Posterior vena cava (tissue), 2 donors: Measurements from ENCODE around the gene ATP6AP2. TPM values are rescaled to one million over a fixed set of nuclear protein-coding genes. Genes with fewer than 3 reads are reported as not detected.

Experiments
- DNase-seq: peaks from one replicate; pipeline ENCODE4 v3.0.0-alpha.2; 2020; ENCODE audit warnings: low spot score
- intact Hi-C, 2 donors: fragments of 100-400 bp; cut with DNase I; formaldehyde crosslinking; loops; one replicate each; pipeline versions ENCODE4 v1.14.1 to v1.14.2; 2022 to 2023
- total RNA-seq, 2 donors: library from RNA; stranded (reverse); fragmentation: NEBNext Ultra II Directional; extraction: Animal tissue kit (Norgen Biotek cat#: 25700); gene quantifications; one replicate each; pipeline ENCODE4 v1.2.1, GENCODE V29; 2021
- donor health status: DM: yes; HTN: yes; CAD: no.
- donor health status: DM: yes; HTN: yes; CAD: no.

The ATP6AP2 gene
- total RNA-seq, 2 donors from 2014 or later = 107 to 127 TPM

DNA sequence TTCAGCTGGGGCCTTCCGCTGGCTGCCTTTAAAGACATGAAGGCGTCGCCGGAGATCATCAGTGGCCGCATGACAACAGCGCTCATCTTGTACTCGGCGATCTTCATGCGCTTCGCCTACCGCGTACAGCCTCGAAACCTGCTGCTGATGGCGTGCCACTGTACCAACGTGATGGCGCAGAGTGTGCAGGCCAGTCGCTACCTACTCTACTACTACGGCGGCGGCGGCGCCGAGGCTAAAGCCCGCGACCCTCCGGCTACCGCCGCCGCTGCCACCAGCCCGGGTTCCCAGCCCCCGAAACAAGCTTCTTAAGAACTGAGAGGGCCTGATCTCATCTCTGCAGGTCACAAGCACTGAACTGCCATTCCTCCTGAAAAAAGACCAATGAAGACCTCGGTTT lies 42.9 kb downstream of the ATP6AP2 start:
- intact Hi-C loops = no loop called here
- DNase-seq = no peak

- intact Hi-C loops = no loop called here
- DNase-seq = no peak
These were observed 44.5 kb downstream of the ATP6AP2 start for GRCh38 chrX:40625294-40625693.

DNA sequence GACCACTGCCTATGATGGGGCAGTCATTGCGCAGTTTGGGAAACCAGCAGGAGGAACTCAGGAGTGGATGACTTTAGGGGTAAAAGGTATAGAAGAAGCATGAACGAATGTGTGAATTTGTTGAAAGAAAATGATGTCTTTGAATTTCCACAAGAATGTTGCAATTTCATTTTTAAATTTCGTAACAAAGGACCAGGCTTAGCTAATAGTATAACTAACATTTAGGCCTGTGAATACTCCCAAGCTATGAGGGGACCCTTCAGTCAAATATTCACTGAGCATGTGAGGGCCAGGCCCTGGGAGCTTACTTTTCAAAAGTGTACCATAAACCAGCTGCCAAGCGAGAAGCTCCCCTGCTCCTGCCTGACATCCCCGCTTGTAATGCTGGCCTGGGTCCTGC lies 47.7 kb downstream of the ATP6AP2 start:
- intact Hi-C loops = no loop called here
- no peak for DNase-seq

DNA sequence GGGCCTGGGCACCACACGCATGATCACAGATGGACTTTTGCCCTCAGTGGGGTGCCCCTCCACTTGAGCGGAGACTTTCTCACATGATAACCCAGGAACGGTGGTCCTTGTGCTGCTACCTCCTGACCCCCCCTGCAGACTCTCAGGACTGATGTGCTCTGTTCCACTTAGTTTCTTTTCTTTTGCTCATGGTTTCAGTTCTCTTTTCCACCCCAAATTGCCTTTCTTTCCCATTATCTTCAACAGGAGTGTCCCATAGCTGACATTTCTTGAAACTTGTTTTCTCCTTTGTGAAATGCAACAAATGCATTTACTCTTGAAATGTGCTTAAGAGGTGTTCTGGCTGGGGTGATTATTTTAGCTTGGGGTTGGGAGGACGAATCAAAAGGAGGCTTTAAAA lies 51.4 kb downstream of the ATP6AP2 start:
- no peak for DNase-seq
- intact Hi-C loops = no loop called here

DNA sequence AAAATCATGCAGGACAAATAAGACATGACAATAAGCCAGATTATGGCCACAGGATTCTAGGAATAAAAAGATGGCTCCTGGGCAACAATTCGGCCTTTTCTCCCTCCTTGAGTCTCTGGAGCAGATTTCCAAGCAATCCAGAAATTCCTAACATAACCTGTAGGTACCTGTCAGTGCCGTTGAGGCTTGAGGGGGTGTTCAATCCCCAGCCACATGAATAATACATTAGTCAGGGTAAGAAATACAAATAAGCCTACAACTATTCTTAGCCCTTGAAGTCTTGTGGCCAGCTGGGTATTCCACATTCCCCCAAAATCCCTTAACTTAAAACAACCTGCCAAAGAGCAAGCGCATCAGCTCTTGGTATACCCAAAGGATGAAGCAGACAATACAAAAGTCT lies 56.9 kb downstream of the ATP6AP2 start:
- intact Hi-C loops = loop anchor here in 1 of 2 donors (5.0 kb wide), 1 partner anchor 910 kb away; no protein-coding TSS in a partner anchor
- DNase-seq = no peak

GRCh38 chrX:40644176-40644575 lies 63.4 kb downstream of the ATP6AP2 start:
- intact Hi-C loops = no loop called here
- DNase-seq = no peak

- intact Hi-C loops = no loop called here
- no peak for DNase-seq
These were observed 64.1 kb downstream of the ATP6AP2 start for GRCh38 chrX:40644821-40645358.

DNA sequence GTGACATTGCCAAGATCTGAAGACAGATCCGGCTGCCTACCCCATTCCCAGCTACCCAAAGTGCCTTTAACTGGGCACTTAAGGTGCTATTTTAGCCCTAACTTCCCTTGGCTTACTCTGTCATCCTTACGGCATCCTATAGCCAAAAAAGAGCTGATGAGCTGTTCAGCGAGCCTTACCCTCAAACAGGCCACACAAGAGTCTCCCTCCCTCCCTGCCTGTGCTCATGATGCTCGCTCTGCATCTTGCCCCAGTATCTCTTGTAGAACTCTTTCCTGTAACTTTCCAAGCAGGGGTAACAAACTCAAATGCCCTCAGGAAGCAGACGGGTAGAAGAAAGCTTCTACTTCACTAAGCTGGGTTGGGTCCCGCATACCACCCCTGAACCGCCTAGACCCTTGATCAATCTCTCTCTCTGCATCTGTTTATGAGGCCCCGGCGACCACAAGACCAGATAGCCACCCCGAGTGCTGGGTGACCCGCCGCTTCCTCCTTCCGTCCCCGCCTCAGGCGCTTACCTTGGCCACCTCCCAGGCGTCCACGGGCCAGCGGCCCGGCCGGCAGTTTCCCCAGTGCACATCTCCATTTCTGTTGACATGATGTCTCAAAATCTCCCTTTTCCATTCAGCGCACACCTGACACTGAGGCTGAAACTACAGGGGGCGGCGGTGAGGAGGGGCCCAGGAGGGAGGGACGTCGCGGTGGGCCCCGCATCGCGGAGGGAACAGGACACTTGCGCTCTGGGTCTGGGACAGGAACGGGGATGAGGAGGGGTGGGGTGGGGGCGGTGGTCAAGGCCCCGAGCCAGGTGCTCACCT lies 65.9 kb downstream of the ATP6AP2 start:
- DNase-seq = peak; percentile 85
- intact Hi-C loops = no loop called here

GRCh38 chrX:40647307-40648197 lies 66.8 kb downstream of the ATP6AP2 start, which contains the start of gene CXorf38:
Gene CXorf38, minus strand, starts transcription at chrX:40647561. Its CDS starts 41 bp downstream, at chrX:40647520.
- intact Hi-C loops = no loop called here
- peak; percentile 98 for DNase-seq

GRCh38 chrX:40651620-40652223 lies 71.0 kb downstream of the ATP6AP2 start:
- no peak for DNase-seq
- intact Hi-C loops = loop anchor here in 1 of 2 donors (10.0 kb wide), 2 partner anchors 143 to 603 kb away; no protein-coding TSS in a partner anchor

- intact Hi-C loops = loop anchor here in 1 of 2 donors (10.0 kb wide), 2 partner anchors 142 to 602 kb away; no protein-coding TSS in a partner anchor
- no peak for DNase-seq
These were observed 71.9 kb downstream of the ATP6AP2 start for GRCh38 chrX:40652664-40653063.

- intact Hi-C loops = loop anchor here in 1 of 2 donors (10.0 kb wide), 2 partner anchors 141 to 601 kb away; no protein-coding TSS in a partner anchor
- no peak for DNase-seq
These were observed 72.8 kb downstream of the ATP6AP2 start for GRCh38 chrX:40653535-40653934.

Other genes with a start within 250 kb of the ATP6AP2 start
- gene MPC1L, start 42.5 kb downstream of the ATP6AP2 start, total RNA-seq = not detected
- 10 to 100 TPM in 1 of 2 donors, 1 to 10 TPM in 1; 7.4 to 10.3 TPM for gene CXorf38, start 66.6 kb downstream of the ATP6AP2 start, total RNA-seq
- gene MED14, start 154.6 kb downstream of the ATP6AP2 start, total RNA-seq = 10 to 100 TPM; 31.1 to 36.8 TPM